GM10847 (cell line): ENCODE results near the gene CSNK1G1.
A peak's percentile ranks its signal among the peaks of the same experiment; 100 is the strongest.

Source experiments
- POLR2A ChIP-seq: IDR thresholded peaks from 2 replicates; pipeline ENCODE4 v1.6.1; 2011; ENCODE audit not compliant: insufficient read length; ENCODE audit errors: extremely low read depth

The CSNK1G1 gene

DNA sequence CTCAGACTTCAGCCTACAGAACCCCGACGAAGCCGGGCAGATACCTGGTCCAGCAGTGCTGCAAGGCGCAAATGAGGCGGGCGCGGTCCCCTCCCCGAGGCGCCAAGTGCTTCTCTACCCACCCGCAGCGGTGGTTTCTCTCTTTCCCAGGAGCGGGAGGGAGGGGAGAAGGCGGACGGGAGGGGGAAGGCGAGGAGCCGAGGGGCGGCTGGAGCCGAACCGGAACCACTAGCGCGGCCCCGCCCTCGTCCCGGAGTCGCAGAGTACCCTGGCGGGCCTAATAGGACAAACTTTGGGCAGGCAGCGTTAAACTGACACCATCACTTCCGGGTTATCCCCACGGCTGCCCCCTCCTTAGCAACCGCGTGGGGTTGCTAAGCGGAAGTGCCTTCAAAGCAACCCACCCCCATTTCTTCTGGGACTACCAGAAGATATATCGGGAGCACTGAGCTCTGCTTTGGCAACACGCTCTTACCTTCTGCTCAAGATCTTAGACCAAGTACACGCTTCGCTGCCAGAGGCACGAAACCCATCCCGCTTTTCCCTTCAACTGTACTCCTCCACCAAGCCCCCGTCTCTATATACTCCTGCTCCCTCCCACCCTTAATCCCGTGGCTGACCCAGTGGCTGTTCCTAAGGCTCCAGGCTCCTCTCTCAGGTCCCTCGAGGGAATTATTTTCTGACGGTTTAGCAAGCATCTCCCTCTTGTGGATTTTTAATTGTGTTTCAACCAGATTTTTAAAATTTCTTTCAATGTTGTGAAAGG, at the start of gene CSNK1G1:
Gene CSNK1G1 (minus strand): TSS at position 230 of the 766 bp plus-strand sequence. CDS start 55,674 bp downstream, outside the sequence.
- TF ChIP-seq POLR2A: no peak

DNA sequence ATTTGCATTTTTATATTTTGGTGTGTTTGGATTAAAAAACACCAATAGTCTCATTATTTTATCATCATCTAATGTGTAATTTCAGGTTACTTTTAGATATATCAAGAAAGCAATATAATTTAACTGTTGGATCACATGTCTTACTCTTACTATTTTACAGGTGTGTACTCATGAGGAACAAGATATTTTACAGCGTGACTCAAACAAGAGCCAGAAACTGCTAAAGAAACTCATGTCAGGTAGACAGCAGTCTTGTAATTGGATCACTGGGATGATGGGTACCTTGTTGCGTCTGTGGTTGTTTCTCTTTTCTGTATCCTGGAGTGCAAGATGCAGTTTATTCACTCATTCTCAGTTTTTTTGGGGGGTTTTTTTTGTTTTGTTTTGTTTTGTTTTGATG, 44.6 kb upstream of the CSNK1G1 start:
- no peak for TF ChIP-seq POLR2A

DNA sequence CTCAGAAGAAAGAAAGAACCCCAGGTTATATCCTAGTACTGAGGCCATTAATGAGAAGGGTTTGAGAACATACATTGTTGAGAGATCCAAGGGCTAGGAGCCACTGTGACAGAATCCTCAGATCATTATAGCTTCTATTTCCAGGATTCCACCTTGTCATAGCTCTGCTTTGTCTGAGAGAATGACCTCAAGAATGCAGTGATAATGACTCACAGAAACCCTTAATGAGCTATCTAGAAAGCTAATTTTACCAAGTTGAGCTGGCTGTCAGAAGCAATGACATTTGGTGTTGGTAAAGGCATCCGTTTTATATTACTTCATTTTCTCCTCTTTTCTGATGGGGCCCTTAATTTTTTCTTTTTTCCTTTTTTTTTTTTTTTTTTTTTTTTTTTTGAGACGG, 42.6 kb upstream of the CSNK1G1 start:
- no peak for TF ChIP-seq POLR2A

DNA sequence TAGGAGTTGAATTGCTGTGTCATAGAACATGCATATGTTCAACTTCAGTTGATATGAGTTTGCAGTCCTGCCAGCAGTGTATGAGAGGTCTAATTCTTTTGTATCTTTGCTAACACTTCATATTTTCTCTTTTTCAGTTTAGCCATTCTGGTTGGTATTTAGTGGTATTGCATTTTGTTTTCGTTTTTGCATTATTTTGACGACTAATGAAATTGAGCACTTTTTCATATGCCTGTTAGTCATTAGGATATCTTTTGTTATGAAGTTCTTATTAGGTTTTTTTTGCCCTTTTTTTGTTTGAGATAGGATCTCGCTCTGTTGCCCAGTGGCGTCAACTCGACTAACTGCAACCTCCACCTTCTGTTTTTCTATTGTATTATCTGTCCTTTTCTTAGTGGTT, 40.8 kb upstream of the CSNK1G1 start:
- TF ChIP-seq POLR2A: no peak

DNA sequence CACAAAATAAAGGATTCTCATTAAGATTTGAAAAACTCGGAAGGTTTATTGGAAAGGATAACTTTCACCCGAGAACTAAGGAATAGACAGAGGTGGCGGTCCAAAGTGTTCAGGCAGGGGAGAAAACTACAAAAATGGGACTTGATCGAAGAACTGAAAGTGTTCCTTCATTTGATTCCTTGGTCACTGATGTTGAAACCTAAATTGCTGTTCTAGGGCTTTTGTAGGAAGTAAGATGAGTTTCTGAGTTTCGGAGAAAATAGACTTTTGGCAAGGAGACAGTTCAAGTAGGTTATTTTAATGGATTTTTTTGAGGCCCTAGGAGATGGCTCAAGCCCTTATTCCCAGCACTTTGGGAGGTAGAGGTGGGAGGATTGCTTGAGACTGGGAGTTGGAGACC, 33.1 kb upstream of the CSNK1G1 start:
- TF ChIP-seq POLR2A: no peak

DNA sequence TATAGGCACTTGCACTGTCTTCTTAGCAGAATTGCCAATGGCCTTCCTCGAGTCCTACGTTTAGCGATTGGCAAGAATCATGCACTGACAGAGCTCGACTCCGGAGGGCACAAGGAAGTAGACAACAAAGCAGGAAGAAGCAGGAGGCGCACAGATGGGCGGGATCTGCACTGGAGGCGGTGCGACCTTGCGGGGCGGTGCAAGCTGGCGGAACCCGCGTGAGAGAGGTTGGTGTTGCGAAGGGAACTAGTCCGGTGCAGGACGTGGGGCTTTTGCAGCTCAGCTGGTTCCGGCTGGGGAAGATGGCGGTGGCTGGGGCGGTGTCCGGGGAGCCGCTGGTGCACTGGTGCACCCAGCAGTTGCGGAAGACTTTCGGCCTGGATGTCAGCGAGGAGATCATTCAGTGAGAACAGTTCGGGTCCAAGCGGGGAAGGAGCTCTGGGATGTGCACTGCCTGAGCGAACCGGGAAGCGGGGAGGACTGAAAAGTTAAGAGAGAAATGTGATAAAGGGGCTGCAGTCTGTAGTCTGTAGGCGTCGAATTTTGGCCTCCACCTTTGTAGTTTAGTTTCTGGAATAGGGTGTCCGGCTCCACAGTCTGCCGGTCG, 31.7 kb upstream of the CSNK1G1 start, which contains the start of gene TRIP4:
Gene TRIP4 (plus strand): TSS at position 275 of the 607 bp plus-strand sequence. CDS start 28 bp downstream, at position 303.
- peak; percentile 82 for TF ChIP-seq POLR2A

DNA sequence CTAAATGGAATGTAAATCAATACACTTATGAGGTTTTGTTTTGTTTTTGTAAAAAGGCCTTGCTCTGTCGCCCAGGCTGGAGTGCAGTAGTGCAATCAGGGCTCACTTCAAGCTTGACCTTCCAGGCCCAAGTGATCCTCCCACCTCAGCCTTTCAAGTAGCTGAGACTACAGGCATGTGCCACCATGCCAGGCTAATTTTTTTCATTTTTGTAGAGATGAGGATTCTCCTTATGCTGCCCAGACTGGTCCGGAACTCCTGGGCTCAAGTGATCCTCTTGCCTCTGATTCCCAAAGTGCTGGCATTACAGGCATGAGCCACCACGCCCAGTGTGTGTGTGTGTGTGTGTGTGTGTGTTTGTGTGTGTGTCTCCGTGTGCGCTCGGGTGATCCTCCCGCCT, 30.3 kb upstream of the CSNK1G1 start:
- no peak for TF ChIP-seq POLR2A

DNA sequence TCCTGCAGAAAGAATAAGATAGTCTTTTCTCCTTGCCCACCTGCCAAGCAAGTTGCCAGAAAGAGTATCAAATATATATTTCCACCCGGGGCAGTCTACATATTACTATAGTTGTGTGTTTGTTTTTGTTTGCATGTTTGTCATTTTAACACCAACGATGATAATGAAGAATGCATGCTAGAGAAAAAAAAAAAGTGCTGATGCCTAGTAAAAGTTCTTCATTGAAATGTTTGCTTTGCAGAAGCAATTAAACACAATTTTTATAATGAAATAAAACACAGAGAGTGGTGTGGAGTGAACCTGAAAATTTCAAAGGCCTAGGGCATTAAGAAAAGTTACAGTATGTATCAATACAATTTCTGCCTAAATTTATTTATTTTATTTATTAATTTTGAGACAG, 27.8 kb upstream of the CSNK1G1 start:
- no peak for TF ChIP-seq POLR2A

DNA sequence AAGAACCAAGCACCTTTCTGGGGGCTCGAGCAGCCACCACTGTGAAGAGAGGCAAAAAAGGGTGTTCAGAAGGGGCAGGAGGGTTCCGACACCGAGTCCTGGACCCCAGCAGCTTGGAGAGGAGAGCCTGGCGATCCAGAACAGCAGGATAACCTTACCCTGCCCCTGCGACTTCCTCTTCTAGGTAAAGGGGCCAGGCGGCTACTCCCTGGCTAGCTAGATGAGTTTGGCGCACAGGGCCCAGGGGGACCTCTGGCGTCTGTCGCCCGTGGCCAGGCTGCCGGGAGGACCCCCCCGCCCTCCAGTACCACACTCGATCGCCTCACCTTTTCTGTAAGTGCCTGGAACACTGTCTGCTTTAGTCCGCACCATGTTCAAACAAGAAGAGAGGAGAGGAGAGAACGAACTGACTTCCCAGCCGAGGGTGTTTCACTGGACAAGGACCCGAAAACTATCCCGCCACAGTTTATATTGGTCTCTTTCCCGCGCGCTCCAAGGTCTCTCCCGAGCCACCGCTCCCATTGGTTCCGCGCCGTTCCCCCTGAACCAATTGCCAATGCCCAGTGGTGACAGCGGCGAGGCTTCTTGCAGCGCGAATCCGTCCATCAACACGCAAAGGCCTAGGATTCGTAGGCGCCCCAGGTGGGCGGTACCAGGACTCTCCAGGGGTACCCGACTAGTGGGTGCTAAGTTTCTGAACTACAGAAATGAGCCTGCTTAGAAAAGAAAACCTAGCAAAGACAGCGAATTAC, 25.2 kb upstream of the CSNK1G1 start, which contains the start of gene PCLAF:
Gene PCLAF (minus strand): TSS at position 442 of the 752 bp plus-strand sequence. CDS start 70 bp downstream, at position 372.
- TF ChIP-seq POLR2A: peak; percentile 46

DNA sequence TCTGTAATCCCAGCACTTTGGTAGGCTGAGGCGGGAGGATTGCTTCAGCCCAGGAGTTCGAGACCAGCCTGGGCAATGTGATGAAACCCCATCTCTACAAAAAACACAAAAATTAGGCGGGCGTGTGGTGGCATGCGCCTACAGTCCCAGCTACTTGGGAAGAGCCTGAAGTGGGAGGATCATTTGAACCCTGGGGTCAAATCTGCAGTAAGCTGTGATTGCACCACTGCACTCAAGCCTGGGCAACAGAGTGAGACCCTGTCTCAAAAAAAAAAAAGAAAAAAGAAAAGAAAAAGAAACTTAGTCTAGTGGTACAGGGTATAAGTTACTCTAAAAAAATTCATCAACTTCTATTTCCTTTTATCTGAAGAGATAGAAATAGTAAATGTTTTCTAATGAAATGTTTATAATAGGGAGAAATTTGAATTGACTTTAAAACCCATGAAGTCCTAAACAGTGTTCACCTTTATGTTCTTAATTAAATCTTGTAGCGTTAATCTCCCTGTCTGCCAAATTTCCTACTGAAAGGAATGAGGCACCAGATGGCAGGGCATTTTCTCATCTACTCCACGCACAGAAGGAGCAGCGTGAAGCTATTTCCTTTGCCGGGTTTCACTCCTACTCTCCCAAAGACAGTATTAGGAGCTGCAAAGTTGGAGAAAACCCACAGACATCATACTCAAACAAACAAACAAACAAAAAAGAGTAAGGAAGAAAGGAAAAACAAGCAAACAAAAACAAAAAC, 23.4 kb upstream of the CSNK1G1 start:
- no peak for TF ChIP-seq POLR2A

DNA sequence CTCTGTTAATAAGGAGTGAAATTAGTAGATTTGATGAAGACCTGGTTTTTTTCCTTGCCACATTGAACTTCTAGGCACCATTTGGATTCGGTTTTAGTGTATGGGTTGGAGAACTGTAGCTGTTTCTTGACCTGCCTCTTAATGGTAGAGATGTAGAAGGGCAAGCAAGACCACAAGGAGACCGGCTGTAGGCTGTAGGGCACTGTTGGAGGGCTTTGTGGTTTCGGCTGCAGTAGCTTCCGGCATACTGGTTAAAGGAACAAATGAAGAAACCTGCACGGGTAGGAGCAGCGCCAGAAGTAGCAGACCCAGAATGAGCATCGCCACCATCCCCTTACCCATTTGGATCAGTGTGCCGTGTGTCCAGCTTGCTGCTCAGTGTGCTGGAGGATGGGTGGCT, 17.4 kb upstream of the CSNK1G1 start:
- TF ChIP-seq POLR2A: no peak

DNA sequence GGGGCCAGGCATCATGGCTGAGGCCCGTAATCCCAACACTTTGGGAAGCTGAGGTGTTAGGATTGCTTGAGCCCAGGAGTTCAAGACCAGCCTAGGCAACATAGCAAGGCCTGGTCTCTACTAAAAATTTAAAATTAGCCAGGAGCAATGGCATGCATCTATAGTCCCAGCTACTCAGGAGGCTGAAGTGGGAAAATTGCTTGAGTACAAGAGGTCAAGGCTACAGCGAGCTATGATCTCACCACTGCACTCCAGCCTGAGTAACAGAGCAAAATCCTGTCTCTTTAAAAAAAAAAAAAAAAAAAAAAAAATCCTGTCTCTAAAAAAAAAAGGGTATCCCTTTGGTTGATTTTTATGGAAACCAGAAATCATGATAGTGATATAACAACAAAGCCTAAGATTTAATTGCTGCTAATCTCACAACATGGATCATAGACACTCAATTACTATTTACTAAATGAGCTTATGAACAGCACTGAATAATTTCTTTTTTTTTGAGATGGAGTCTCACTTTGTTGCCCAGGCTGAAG, 13.2 kb upstream of the CSNK1G1 start:
- TF ChIP-seq POLR2A: no peak

DNA sequence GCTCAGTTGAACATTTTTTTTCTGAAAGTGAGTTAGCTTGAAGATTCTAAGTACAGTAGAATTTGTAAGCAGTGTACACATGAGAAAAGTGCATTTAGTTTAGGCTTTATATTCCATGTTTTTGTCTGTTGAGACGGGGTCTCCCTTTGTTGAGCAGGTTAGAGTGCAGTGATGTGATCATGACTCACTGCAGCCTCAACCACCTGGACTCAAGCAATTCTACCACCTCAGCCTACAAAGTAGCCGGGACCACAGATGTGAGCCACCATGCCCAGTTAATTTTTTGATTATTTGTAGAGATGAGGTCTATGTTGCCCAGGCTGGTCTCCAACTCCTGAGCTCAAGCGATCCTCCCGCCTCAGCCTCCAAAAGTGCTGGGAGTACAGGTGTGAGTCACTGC, 5.3 kb upstream of the CSNK1G1 start:
- TF ChIP-seq POLR2A: no peak

DNA sequence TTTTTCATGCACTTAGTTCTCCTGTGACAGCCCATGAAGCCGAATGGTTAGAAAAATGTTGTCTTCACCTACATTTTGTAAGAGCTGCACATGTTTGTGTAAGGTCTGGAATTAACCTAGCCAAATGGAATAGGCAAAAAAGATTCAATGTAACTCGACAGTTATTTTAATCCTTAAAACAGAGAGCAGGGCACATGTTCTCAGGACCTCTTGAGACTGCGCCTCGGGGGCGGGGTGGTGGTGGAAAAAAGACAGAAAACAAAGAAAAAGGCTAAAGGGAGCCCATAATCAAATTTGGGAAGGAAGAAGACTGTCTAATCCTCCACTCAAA, 702 bp upstream of the CSNK1G1 start:
- TF ChIP-seq POLR2A: no peak

DNA sequence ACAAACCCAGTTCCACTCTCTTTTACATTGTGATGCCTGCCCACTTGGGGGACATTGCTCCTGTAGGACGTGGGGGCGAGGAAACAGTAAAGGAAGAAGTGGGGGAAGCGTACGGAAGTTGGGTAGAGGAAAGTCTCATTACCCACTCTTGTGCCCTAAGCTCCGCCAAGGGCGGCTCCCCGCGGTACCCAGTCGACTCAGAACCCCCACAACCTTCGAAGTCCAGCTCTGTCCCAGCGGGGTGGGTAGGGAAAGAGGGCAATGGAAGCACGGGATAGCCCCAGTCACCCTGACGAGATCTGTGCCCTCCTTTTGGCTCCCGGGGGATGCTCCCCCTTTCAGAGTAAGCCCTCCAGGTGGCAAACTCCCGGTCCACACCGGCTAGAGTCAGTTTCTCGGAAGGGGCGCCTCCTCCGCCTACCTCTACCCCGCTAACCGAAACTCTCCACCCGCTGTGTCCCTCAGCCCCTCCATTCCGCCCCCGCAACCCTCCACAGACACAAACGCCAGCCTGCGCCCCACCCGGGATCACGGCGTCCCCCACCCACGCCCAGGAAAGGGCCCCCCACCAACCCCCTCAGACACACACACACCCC, 527 bp downstream of the CSNK1G1 start:
- no peak for TF ChIP-seq POLR2A

DNA sequence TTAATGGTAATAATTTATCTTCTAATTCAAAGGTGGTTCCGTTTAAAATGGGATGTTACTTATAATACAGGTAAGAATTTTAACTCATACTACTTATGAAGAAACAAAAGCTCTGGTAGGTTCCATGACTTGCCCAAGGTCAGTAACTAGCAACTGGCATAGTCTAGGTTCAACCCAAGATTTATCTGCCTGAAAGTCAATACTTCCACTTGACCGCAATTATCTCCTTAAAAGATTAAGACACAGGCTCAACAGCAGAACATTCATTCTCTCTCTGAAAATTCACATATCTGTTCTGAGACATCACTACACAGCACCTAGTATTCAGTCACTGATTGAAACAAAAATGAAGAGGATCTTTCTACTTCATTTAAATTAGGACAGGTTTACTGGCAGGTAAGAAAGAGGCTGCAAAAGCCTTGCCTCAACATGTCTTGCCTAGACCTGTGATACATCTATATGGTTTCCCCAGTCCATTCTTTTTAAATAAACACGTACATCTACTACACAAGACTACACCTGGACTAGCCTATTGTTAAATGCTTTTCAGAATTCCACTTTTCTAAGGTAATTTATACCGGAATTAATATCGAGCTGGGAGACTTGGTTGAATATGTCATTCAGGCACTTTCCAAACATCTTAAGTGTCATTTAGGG, 1.2 kb downstream of the CSNK1G1 start:
- TF ChIP-seq POLR2A: no peak
